Diencephalon (tissue), 1 donor: ENCODE data around the gene DNAAF6. TPM values are rescaled to one million over a fixed set of nuclear protein-coding genes. Genes with fewer than 3 reads are reported as not detected.

Experiments used
- small RNA-seq: library from RNA; depleted of rRNA; stranded (forward); fragments of <200 nt; gene quantifications from one replicate; pipeline ENCODE3, GENCODE V24; 2014
- total RNA-seq: library from RNA; depleted of rRNA; stranded (reverse); fragments of >200 nt; gene quantifications from one replicate; pipeline ENCODE4 v1.2.3, GENCODE V29; 2014

Gene DNAAF6
- 0.92 TPM for total RNA-seq

GRCh38 chrX:107205770-107206696 lies at the start of gene DNAAF6, which contains the start of gene NUP62CL:
DNAAF6 (plus strand) TSS chrX:107206611; CDS start chrX:107212876, 6,265 bp downstream.
NUP62CL (minus strand) TSS chrX:107206433; CDS start chrX:107175146, 31,287 bp downstream.

Small RNAs within 50 kb of the gene (small RNA-seq; reads per million reads assigned to genes)
- gene RF00019 = not detected

Other genes with a start within 250 kb of the DNAAF6 start
- gene MORC4, start 206.4 kb upstream of the DNAAF6 start, total RNA-seq = 7.6 TPM
- gene RBM41, start 87.8 kb upstream of the DNAAF6 start, total RNA-seq = 25.6 TPM
- gene NUP62CL, start 178 bp upstream of the DNAAF6 start, total RNA-seq = 4.4 TPM
- gene FRMPD3, start 243.0 kb downstream of the DNAAF6 start, total RNA-seq = 3.2 TPM